SH-SY5Y (cell line): ENCODE data around the gene MID2.

Experiments used
- GATA2 ChIP-seq: IDR thresholded peaks from 2 replicates; pipeline ENCODE4 v1.6.1; 2011; ENCODE audit warnings: mild to moderate bottlenecking, low read depth, low read length
- GATA3 ChIP-seq: IDR thresholded peaks from 2 replicates; pipeline ENCODE4 v1.6.1; 2011; ENCODE audit warnings: low read depth, mild to moderate bottlenecking, low read length, moderate library complexity

GRCh38 chrX:107777536-107777832, 48.2 kb upstream of the MID2 start, which contains the start of gene NCBP2L:
- TF ChIP-seq GATA3: no peak
- no peak for TF ChIP-seq GATA2
